Cardiac muscle cell (in vitro differentiated cells and primary cell): ENCODE measurements around the gene GALNT2. TPM values are rescaled to one million over a fixed set of nuclear protein-coding genes. Genes with fewer than 3 reads are reported as not detected.
A peak's percentile ranks its signal among the peaks of the same experiment; 100 is the strongest.

Experiments used
- DNase-seq, 2 donors: peaks; one replicate each; pipeline versions ENCODE4 v3.0.0 to v3.0.0-alpha.2; 2010 to 2017; ENCODE audit warnings: low read depth in 1 of 2, low spot score in 1 of 2
- H3K27ac ChIP-seq: fragments of 200-600 bp; sonication (generic); 2 replicates; pipeline ENCODE4 v1.5.1; 2016
- H3K27me3 ChIP-seq: fragments of 200-600 bp; sonication (generic); 2 replicates; pipeline ENCODE4 v1.6.0; 2016; ENCODE audit warnings: control low read depth
- H3K36me3 ChIP-seq: fragments of 200-600 bp; sonication (generic); 2 replicates; pipeline ENCODE4 v1.5.1; 2016; ENCODE audit warnings: control low read depth
- H3K4me1 ChIP-seq: fragments of 200-600 bp; sonication (generic); 2 replicates; pipeline ENCODE4 v1.8.1; 2017; ENCODE audit warnings: low read depth, mild to moderate bottlenecking, mixed run types
- H3K4me3 ChIP-seq: fragments of 200-600 bp; sonication (generic); 2 replicates; pipeline ENCODE4 v1.5.1; 2016; ENCODE audit warnings: mild to moderate bottlenecking
- H3K9me3 ChIP-seq: fragments of 200-600 bp; sonication (generic); 2 replicates; pipeline ENCODE4 v1.5.1; 2017; ENCODE audit warnings: low read depth, mild to moderate bottlenecking, control low read depth
- CTCF ChIP-seq: IDR thresholded peaks from 2 replicates; pipeline ENCODE4 v1.5.1; 2012; ENCODE audit warnings: low read depth, mild to moderate bottlenecking, low read length
- polyA plus RNA-seq: library from polyadenylated mRNA; unstranded; fragments of >200 nt; fragmentation: Nextera tagmentation; extraction: Ambion mirVana; gene quantifications from 2 replicates; pipeline ENCODE4 v1.2.1, GENCODE V29; 2016
- total RNA-seq: library from RNA; depleted of rRNA; stranded (reverse); fragments of >200 nt; gene quantifications from 2 replicates; pipeline ENCODE4 v1.2.3, GENCODE V29; 2016

Gene GALNT2
- total and polyA plus RNA-seq, 2 experiments from 2014 or later = 71.4 to 92.1 TPM

GRCh38 chr1:230237009-230237370, 170.0 kb downstream of the GALNT2 start:
- no peak overlapping the region for H3K27ac ChIP-seq
- no peak overlapping the region for H3K4me3 ChIP-seq
- no peaks in the 10 kb centered on the region for H3K9me3 ChIP-seq
- TF ChIP-seq CTCF = no peak
- no peaks in the 10 kb centered on the region for H3K36me3 ChIP-seq
- H3K27me3 ChIP-seq = no peaks in the 10 kb centered on the region
- DNase-seq = peak in 1 of 2 donors; percentile 56
- peaks cover 15% of the 10 kb centered on the region for H3K4me1 ChIP-seq

- H3K27me3 ChIP-seq = no peaks in the 10 kb centered on the region
- no peak for TF ChIP-seq CTCF
- H3K36me3 ChIP-seq = no peaks in the 10 kb centered on the region
- H3K4me3 ChIP-seq = no peak overlapping the region
- H3K9me3 ChIP-seq = no peaks in the 10 kb centered on the region
- H3K4me1 ChIP-seq = peaks cover 12% of the 10 kb centered on the region
- no peak for DNase-seq
- no peak overlapping the region for H3K27ac ChIP-seq
Observed at GRCh38 chr1:230237805-230238204, 170.8 kb downstream of the GALNT2 start.

- H3K4me1 ChIP-seq = peaks cover 17% of the 10 kb centered on the region
- no peaks in the 10 kb centered on the region for H3K36me3 ChIP-seq
- no peak overlapping the region for H3K27ac ChIP-seq
- no peaks in the 10 kb centered on the region for H3K27me3 ChIP-seq
- no peak overlapping the region for H3K4me3 ChIP-seq
- DNase-seq = no peak
- H3K9me3 ChIP-seq = no peaks in the 10 kb centered on the region
- no peak for TF ChIP-seq CTCF
Observed at GRCh38 chr1:230240446-230241086, 173.5 kb downstream of the GALNT2 start.

GRCh38 chr1:230242326-230242725, 175.3 kb downstream of the GALNT2 start:
- no peaks in the 10 kb centered on the region for H3K36me3 ChIP-seq
- DNase-seq = peak in 1 of 2 donors; percentile 82

DNA sequence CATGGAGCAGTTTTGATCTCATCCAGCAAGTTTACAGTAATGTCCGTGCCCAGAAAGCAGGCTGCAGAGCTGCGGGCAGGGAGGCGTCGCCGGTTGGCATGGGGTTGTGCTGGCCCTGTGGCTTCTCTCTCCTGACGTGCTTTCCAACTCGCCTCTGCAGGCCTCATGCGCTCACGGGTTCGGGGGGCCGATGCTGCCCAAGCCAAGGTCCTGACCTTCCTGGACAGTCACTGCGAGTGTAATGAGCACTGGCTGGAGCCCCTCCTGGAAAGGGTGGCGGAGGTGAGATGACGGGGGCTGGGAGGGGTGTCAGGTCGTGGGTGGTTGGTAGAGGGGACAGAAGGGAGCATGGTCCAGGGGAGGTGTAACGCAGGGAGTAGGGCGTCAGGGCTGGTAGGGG, 176.1 kb downstream of the GALNT2 start:
- no peaks in the 10 kb centered on the region for H3K36me3 ChIP-seq
- TF ChIP-seq CTCF = no peak
- no peaks in the 10 kb centered on the region for H3K27me3 ChIP-seq
- no peaks in the 10 kb centered on the region for H3K9me3 ChIP-seq
- DNase-seq = no peak
- no peak overlapping the region for H3K4me3 ChIP-seq
- peaks cover 14% of the 10 kb centered on the region for H3K4me1 ChIP-seq
- H3K27ac ChIP-seq = no peak overlapping the region

More at GRCh38 chr1:230242326-230242725, 175.3 kb downstream of the GALNT2 start:
- H3K4me3 ChIP-seq = no peak overlapping the region
- H3K9me3 ChIP-seq = no peaks in the 10 kb centered on the region
- peaks cover 8% of the 10 kb centered on the region for H3K4me1 ChIP-seq
- TF ChIP-seq CTCF = no peak
- H3K27me3 ChIP-seq = no peaks in the 10 kb centered on the region
- H3K27ac ChIP-seq = no peak overlapping the region
